PC-9 (cell line): ENCODE measurements around the gene C21orf58. TPM values are rescaled to one million over a fixed set of nuclear protein-coding genes. Genes with fewer than 3 reads are reported as not detected.

Experiments
- BruUV-seq: library from RNA; stranded (reverse); fragments of 400-500 nt; replicated peaks from 2 replicates; lab custom pipeline; 2021; lab: Mats Ljungman, UMichigan
- CTCF ChIA-PET: fragments of 300-600 bp; sonication (Branson Sonifier 250); formaldehyde crosslinking; loops from one replicate; lab custom pipeline; 2022; ENCODE audit warnings: antibody characterized with exemption; lab: Charles Lee
- POLR2A ChIA-PET: fragments of 300-600 bp; sonication (Branson Sonifier 250); formaldehyde crosslinking; loops from one replicate; lab custom pipeline; 2022; ENCODE audit warnings: antibody characterized with exemption; ENCODE audit not compliant: unreplicated experiment; lab: Charles Lee
- DNase-seq, 2 experiments: peaks; one replicate each; pipeline versions ENCODE4 v3.0.0 to v3.0.0-alpha.2; 2015 to 2022; ENCODE audit warnings: mixed read lengths in 1 of 2
- H2AFZ ChIP-seq: fragments of 200-600 bp; sonication (generic); 2 replicates; pipeline ENCODE4 v1.8.1; 2017; ENCODE audit warnings: antibody characterized with exemption
- H3F3A ChIP-seq: fragments of 200-600 bp; sonication (generic); 2 replicates; pipeline ENCODE4 v1.8.1; 2017; ENCODE audit warnings: antibody characterized with exemption, mild to moderate bottlenecking, low read depth; ENCODE audit not compliant: insufficient read depth
- H3K27ac ChIP-seq: fragments of 200-600 bp; sonication (generic); 2 replicates; pipeline ENCODE4 v1.6.1; 2016; ENCODE audit warnings: mixed run types
- H3K27me3 ChIP-seq: fragments of 200-600 bp; sonication (generic); 2 replicates; pipeline ENCODE4 v1.6.1; 2016; ENCODE audit warnings: low read depth, mixed run types; ENCODE audit not compliant: insufficient read depth
- H3K36me3 ChIP-seq: fragments of 200-600 bp; sonication (generic); 2 replicates; pipeline ENCODE4 v1.6.1; 2016; ENCODE audit warnings: low read depth, mixed run types
- H3K4me1 ChIP-seq: fragments of 200-600 bp; sonication (generic); replicated peaks from 2 replicates; pipeline ENCODE4 v1.6.1; 2016; ENCODE audit warnings: mixed run types; ENCODE audit not compliant: insufficient read depth
- H3K4me2 ChIP-seq: fragments of 200-600 bp; sonication (generic); 2 replicates; pipeline ENCODE4 v1.6.1; 2017; ENCODE audit warnings: mixed run types
- H3K4me3 ChIP-seq: fragments of 200-600 bp; sonication (generic); 2 replicates; pipeline ENCODE4 v1.6.1; 2016; ENCODE audit warnings: mixed run types
- H3K79me2 ChIP-seq: fragments of 200-600 bp; sonication (generic); 2 replicates; pipeline ENCODE4 v1.6.1; 2017; ENCODE audit warnings: low read depth, mixed run types
- H3K9me2 ChIP-seq: fragments of 200-600 bp; sonication (generic); 2 replicates; pipeline ENCODE4 v1.8.1; 2017; ENCODE audit warnings: mild to moderate bottlenecking; ENCODE audit not compliant: insufficient read depth
- H3K9me3 ChIP-seq: fragments of 200-600 bp; sonication (generic); 2 replicates; pipeline ENCODE4 v1.8.1; 2016; ENCODE audit warnings: low read depth; ENCODE audit not compliant: insufficient read depth
- H4K20me1 ChIP-seq: fragments of 200-600 bp; sonication (generic); 2 replicates; pipeline ENCODE4 v1.8.1; 2017; ENCODE audit not compliant: insufficient read depth
- CTCF ChIP-seq: fragments of 200-600 bp; sonication (generic); conservative IDR thresholded peaks from 2 replicates; pipeline ENCODE4 v1.6.1; 2017; ENCODE audit warnings: mixed run types, antibody characterized with exemption, mild to moderate bottlenecking, moderate library complexity
- EZH2 ChIP-seq: fragments of 200-600 bp; sonication (generic); IDR thresholded peaks from 2 replicates; pipeline ENCODE4 v1.8.0; 2017; ENCODE audit warnings: antibody characterized with exemption, low read depth
- intact Hi-C: fragments of 100-400 bp; cut with micrococcal nuclease; formaldehyde crosslinking; loops from one replicate; pipeline ENCODE4 v1.10.0; 2022; ENCODE audit not compliant: unreplicated experiment
- total RNA-seq: library from RNA; stranded (reverse); gene quantifications from 2 replicates; pipeline ENCODE4 v1.2.3, GENCODE V29; 2021

Gene C21orf58
- total RNA-seq, 1 experiment from 2014 or later: 28.9 TPM

- H3K36me3 ChIP-seq: no peaks in the 10 kb centered on the region
- DNase-seq: no peak
- no peaks in the 10 kb centered on the region for H3K79me2 ChIP-seq
- TF ChIP-seq CTCF: no peak
- no peak for TF ChIP-seq EZH2
- H3K9me2 ChIP-seq: no peaks in the 10 kb centered on the region
- intact Hi-C loops: no loop called here
- H3K27me3 ChIP-seq: no peaks in the 10 kb centered on the region
- H3F3A ChIP-seq: no peaks in the 10 kb centered on the region
- no peaks in the 10 kb centered on the region for H4K20me1 ChIP-seq
- ChIA-PET POLR2A (no interaction called here), CTCF (no interaction called here)
- H3K27ac ChIP-seq: no peak overlapping the region
- H2AFZ ChIP-seq: no peak overlapping the region
- no peak overlapping the region for H3K4me2 ChIP-seq
- no TSS peak for BruUV-seq
- H3K4me3 ChIP-seq: no peak overlapping the region
- no peaks in the 10 kb centered on the region for H3K9me3 ChIP-seq
- no peaks in the 10 kb centered on the region for H3K4me1 ChIP-seq
Observed at GRCh38 chr21:46371204-46372013, 47.7 kb upstream of the C21orf58 start.

GRCh38 chr21:46369520-46370235 lies 46.0 kb upstream of the C21orf58 start:
- no peaks in the 10 kb centered on the region for H3K79me2 ChIP-seq
- no peaks in the 10 kb centered on the region for H3K9me2 ChIP-seq
- POLR2A ChIA-PET: no interaction called here

More at GRCh38 chr21:46369520-46370235, 46.0 kb upstream of the C21orf58 start:
- H3K4me3 ChIP-seq: no peak overlapping the region
- H3K4me2 ChIP-seq: no peak overlapping the region
- H4K20me1 ChIP-seq: no peaks in the 10 kb centered on the region
- H3F3A ChIP-seq: no peaks in the 10 kb centered on the region
- TF ChIP-seq CTCF (no peak), EZH2 (no peak)
- H3K27me3 ChIP-seq: no peaks in the 10 kb centered on the region
- no peak for DNase-seq
- no peaks in the 10 kb centered on the region for H3K9me3 ChIP-seq
- no peak overlapping the region for H3K27ac ChIP-seq
- intact Hi-C loops: no loop called here
- no peaks in the 10 kb centered on the region for H3K36me3 ChIP-seq
- no peak overlapping the region for H2AFZ ChIP-seq
- BruUV-seq: no TSS peak
- CTCF ChIA-PET: no interaction called here
- H3K4me1 ChIP-seq: no peaks in the 10 kb centered on the region
